COLO668 (cell line): ENCODE measurements around the gene CCDC194.

Source experiments
- DNase-seq: peaks from one replicate; lab custom pipeline; 2025; ENCODE audit not compliant: unreplicated experiment; lab: John Stamatoyannopoulos, UW

The CCDC194 gene

GRCh38 chr19:17393914-17394313, at the start of gene CCDC194:
Gene CCDC194, minus strand, starts transcription at chr19:17394196. Its CDS starts 38 bp downstream, at chr19:17394158.
- no peak for DNase-seq

GRCh38 chr19:17441241-17442021, 47.4 kb upstream of the CCDC194 start:
- DNase-seq = no peak

GRCh38 chr19:17436874-17437267, 42.9 kb upstream of the CCDC194 start:
- DNase-seq = no peak

GRCh38 chr19:17436094-17436873, 42.3 kb upstream of the CCDC194 start:
- DNase-seq = no peak

- DNase-seq = no peak
These were observed 41.2 kb upstream of the CCDC194 start for GRCh38 chr19:17435218-17435617.

GRCh38 chr19:17431417-17431816, 37.4 kb upstream of the CCDC194 start:
- no peak for DNase-seq

- DNase-seq = no peak
These were observed 35.7 kb upstream of the CCDC194 start for GRCh38 chr19:17429641-17430113.

- peak; percentile 9 for DNase-seq
These were observed 30.9 kb upstream of the CCDC194 start for GRCh38 chr19:17424743-17425365.

- no peak for DNase-seq
These were observed 29.6 kb upstream of the CCDC194 start for GRCh38 chr19:17423429-17424208.

GRCh38 chr19:17421942-17422341, 27.9 kb upstream of the CCDC194 start:
- DNase-seq = no peak

GRCh38 chr19:17420475-17420924, 26.5 kb upstream of the CCDC194 start:
- peak; percentile 28 for DNase-seq

- DNase-seq = peak; percentile 98
These were observed 25.9 kb upstream of the CCDC194 start, which contains the start of gene MVB12A for GRCh38 chr19:17419621-17420474. Gene MVB12A, plus strand, starts transcription at chr19:17420047. Its CDS starts 89 bp downstream, at chr19:17420136.

GRCh38 chr19:17419154-17419620, 25.2 kb upstream of the CCDC194 start:
- DNase-seq = no peak

GRCh38 chr19:17418710-17419109, 24.7 kb upstream of the CCDC194 start:
- DNase-seq = no peak

GRCh38 chr19:17415121-17415520, 21.1 kb upstream of the CCDC194 start:
- DNase-seq = no peak

- no peak for DNase-seq
These were observed 20.1 kb upstream of the CCDC194 start for GRCh38 chr19:17414097-17414496.

- no peak for DNase-seq
These were observed 17.8 kb upstream of the CCDC194 start for GRCh38 chr19:17411801-17412200.

- no peak for DNase-seq
These were observed 16.0 kb upstream of the CCDC194 start for GRCh38 chr19:17409990-17410389.

GRCh38 chr19:17406887-17407196, 12.8 kb upstream of the CCDC194 start:
- no peak for DNase-seq
